GM12892 (cell line): ENCODE data around the gene NXPH3.

Experiments
- POLR2A ChIP-seq: IDR thresholded peaks from 2 replicates; pipeline ENCODE4 v1.6.1; 2011; ENCODE audit warnings: low read depth, low read length, control low read depth
- POLR2AphosphoS5 ChIP-seq: IDR thresholded peaks from 2 replicates; pipeline ENCODE4 v1.6.1; 2011; ENCODE audit warnings: low read depth, low read length, control low read depth

GRCh38 chr17:49587366-49588073 lies 11.8 kb downstream of the NXPH3 start:
- TF ChIP-seq POLR2AphosphoS5 (no peak), POLR2A (no peak)
